ENCODE data around the gene MRPS6. TPM values are rescaled to one million over a fixed set of nuclear protein-coding genes. Genes with fewer than 3 reads are reported as not detected.

MRPS6 gene
- total and polyA plus RNA-seq, 2 of the 4 experiments (the other 2 are of a cell fraction), result 7.5 to 35.1 TPM

DNA sequence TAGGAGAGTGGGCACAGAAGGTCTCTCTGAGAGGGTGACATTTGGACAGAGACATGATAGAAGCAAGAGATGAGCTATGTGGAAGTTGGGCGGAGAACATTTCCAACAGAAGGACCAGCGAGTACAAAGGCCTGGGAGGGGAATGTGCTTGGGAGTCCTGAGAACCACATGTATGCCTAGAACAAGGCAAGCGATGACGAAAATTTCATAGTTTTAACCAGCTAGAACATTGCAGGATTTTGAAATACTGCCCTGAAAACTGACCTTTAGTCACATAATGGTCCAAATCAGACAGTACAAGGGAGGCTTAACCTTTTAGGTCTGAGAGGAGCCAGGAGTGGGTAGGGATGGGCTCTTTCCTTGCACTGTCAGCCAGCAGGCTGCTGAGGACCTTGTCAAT is 68.0 kb downstream of the MRPS6 start:
- Histone ChIP-seq H3K56ac (ENCODE audit: extremely low read depth, insufficient read depth, low read length) (no peak overlapping the region), H3K4me2 (ENCODE audit: low read depth, low read length) (no peak overlapping the region), H2AK9ac (replicated peaks; ENCODE audit: low read depth, low read length, poor library complexity) (no peak overlapping the region), H3K9ac (ENCODE audit: low read depth, low read length) (no peak overlapping the region), H2BK15ac (ENCODE audit: low read depth, low read length) (no peak overlapping the region), H2AFZ (replicated peaks; ENCODE audit: low read length, poor library complexity) (no peak overlapping the region), H3K4me1 (ENCODE audit: control insufficient read depth, insufficient read depth, low read length) (no peaks in the 10 kb centered on the region), H3K27me3 (ENCODE audit: control insufficient read depth, insufficient read depth, low read length) (no peaks in the 10 kb centered on the region), H2BK120ac (ENCODE audit: low read depth, low read length) (no peak overlapping the region), H3K79me1 (ENCODE audit: low read depth in 1 of 2, low read length in 2 of 2) (peaks cover 8% of the 10 kb centered on the region in 2 experiments; a peak in 3 of 4 replicates), H3K4ac (ENCODE audit: low read depth, low read length) (no peak overlapping the region), H2BK5ac (ENCODE audit: low read depth, low read length, poor library complexity, severe bottlenecking) (no peak overlapping the region), H3K9me1 (ENCODE audit: insufficient read depth, low read length) (peaks cover 3% of the 10 kb centered on the region; the same call in 1 of the 2 replicates), H4K20me1 (ENCODE audit: insufficient read depth, low read length) (peaks cover 4% of the 10 kb centered on the region; the same call in 1 of the 2 replicates), H4K91ac (ENCODE audit: insufficient read depth, low read depth, low read length) (no peak overlapping the region), H3K23ac (ENCODE audit: low read depth, low read length) (no peak overlapping the region), H2BK20ac (ENCODE audit: low read depth, low read length) (no peak overlapping the region), H2AK5ac (ENCODE audit: low read depth, low read length) (no peak overlapping the region), H4K5ac (ENCODE audit: low read depth, low read length) (no peak overlapping the region), H3K4me3 (ENCODE audit: insufficient read depth, low read depth, low read length) (no peak overlapping the region), H3K18ac (ENCODE audit: low read depth, low read length) (no peak overlapping the region), H3K14ac (replicated peaks; ENCODE audit: low read depth, low read length) (no peak overlapping the region), H3K9me3 (ENCODE audit: control insufficient read depth, insufficient read depth, low read length) (no peaks in the 10 kb centered on the region), H3K36me3 (ENCODE audit: control insufficient read depth, insufficient read depth, low read length) (peaks cover 10% of the 10 kb centered on the region), H4K8ac (ENCODE audit: low read depth in 2 of 2, low read length in 2 of 2) (no peak overlapping the region), H3K27ac (ENCODE audit: insufficient read depth, low read length) (no peak overlapping the region)
- WGBS, 2 experiments (ENCODE audit: extremely low coverage in 2 of 2, insufficient read length in 1 of 2), result 100% methylated on average over 2 of the region's 4 CpGs; no CpG with 5 or more reads in 1 of the 2 experiments
- CTCF ChIA-PET, result no interaction called here
- BruUV-seq (replicated peaks), result no TSS peak
- dilution Hi-C loops (cut with HindIII; ENCODE audit: low sequenced_read_pairs, unreplicated experiment) (no loop called here), in situ Hi-C loops (cut with MboI; ENCODE audit: low sequenced_read_pairs) (no loop called here), intact Hi-C loops (cut with micrococcal nuclease) (no loop called here)
- TF ChIP-seq CHD1 (IDR thresholded peaks at IDR 0.05; ENCODE audit: low read depth, low read length), result no peak
- TF ChIP-seq MAFK (IDR thresholded peaks at IDR 0.05; ENCODE audit: low read depth, low read length), result no peak
- TF ChIP-seq CTCF (conservative IDR thresholded peaks at IDR 0.05; ENCODE audit: low read depth, low read length), result no peak
- no peak for TF ChIP-seq RCOR1 (IDR thresholded peaks at IDR 0.05; ENCODE audit: insufficient replicate concordance, low read length)
- no peak for TF ChIP-seq RFX5 (IDR thresholded peaks at IDR 0.05; ENCODE audit: low read depth, low read length)
- no peak for TF ChIP-seq NFE2L2 (IDR thresholded peaks at IDR 0.05; ENCODE audit: low read depth, low read length)
- no peak for TF ChIP-seq SMC3 (IDR thresholded peaks at IDR 0.05; ENCODE audit: low read depth, low read length)
- no peak for TF ChIP-seq MAZ (IDR thresholded peaks at IDR 0.05; ENCODE audit: borderline replicate concordance, low read depth, low read length)
- TF ChIP-seq MXI1 (IDR thresholded peaks at IDR 0.05; ENCODE audit: borderline replicate concordance, low read depth, low read length), result no peak
- TF ChIP-seq BHLHE40 (IDR thresholded peaks at IDR 0.05; ENCODE audit: low read depth, low read length), result no peak
- no peak for TF ChIP-seq RAD21 (IDR thresholded peaks at IDR 0.05; ENCODE audit: low read length)
- no peak for TF ChIP-seq CEBPB (IDR thresholded peaks at IDR 0.05; ENCODE audit: low read depth, low read length)
- no peak for TF ChIP-seq FOS (IDR thresholded peaks at IDR 0.05; ENCODE audit: low read depth, low read length)
- TF ChIP-seq, protein P1, sequence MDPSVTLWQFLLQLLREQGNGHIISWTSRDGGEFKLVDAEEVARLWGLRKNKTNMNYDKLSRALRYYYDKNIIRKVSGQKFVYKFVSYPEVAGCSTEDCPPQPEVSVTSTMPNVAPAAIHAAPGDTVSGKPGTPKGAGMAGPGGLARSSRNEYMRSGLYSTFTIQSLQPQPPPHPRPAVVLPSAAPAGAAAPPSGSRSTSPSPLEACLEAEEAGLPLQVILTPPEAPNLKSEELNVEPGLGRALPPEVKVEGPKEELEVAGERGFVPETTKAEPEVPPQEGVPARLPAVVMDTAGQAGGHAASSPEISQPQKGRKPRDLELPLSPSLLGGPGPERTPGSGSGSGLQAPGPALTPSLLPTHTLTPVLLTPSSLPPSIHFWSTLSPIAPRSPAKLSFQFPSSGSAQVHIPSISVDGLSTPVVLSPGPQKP (IDR thresholded peaks at IDR 0.05; ENCODE audit: borderline replicate concordance, low read depth, low read length), result no peak
- TF ChIP-seq POLR2A (IDR thresholded peaks at IDR 0.05; ENCODE audit: low read depth, low read length), result no peak
- TF ChIP-seq, protein P2, sequence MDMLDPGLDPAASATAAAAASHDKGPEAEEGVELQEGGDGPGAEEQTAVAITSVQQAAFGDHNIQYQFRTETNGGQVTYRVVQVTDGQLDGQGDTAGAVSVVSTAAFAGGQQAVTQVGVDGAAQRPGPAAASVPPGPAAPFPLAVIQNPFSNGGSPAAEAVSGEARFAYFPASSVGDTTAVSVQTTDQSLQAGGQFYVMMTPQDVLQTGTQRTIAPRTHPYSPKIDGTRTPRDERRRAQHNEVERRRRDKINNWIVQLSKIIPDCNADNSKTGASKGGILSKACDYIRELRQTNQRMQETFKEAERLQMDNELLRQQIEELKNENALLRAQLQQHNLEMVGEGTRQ (IDR thresholded peaks at IDR 0.05; ENCODE audit: low read depth, low read length), result no peak
- DNase-seq (no peak), ATAC-seq (ENCODE audit: low read depth) (no peak)
- POLR2A ChIA-PET (ENCODE audit: unreplicated experiment), result no interaction called here
